GM13976 (cell line): Measurements from ENCODE around the gene SLC6A1.

Experiments
- DNase-seq: peaks from one replicate; pipeline ENCODE4 v3.0.0; 2012; ENCODE audit warnings: low spot score
- CTCF ChIP-seq: IDR thresholded peaks from 2 replicates; pipeline ENCODE4 v1.5.1; 2012; ENCODE audit warnings: borderline replicate concordance, mild to moderate bottlenecking; ENCODE audit not compliant: insufficient read depth; ENCODE audit errors: extremely low read depth, missing control alignments, control extremely low read depth
- in situ Hi-C: fragments of 300-500 bp; cut with MboI; formaldehyde crosslinking; loops from one replicate; pipeline ENCODE4 v1.12.0; 2022; ENCODE audit warnings: low sequenced_read_pairs, mixed read lengths, inconsistent platforms; ENCODE audit not compliant: unreplicated experiment

Gene SLC6A1

GRCh38 chr3:10997196-10997595 lies 4.6 kb downstream of the SLC6A1 start:
- in situ Hi-C loops = no loop called here
- TF ChIP-seq CTCF = no peak
- DNase-seq = no peak

GRCh38 chr3:10998542-10998941 lies 6.0 kb downstream of the SLC6A1 start:
- no peak for TF ChIP-seq CTCF
- DNase-seq = no peak
- in situ Hi-C loops = no loop called here

GRCh38 chr3:10999221-11000107 lies 6.9 kb downstream of the SLC6A1 start:
- no peak for TF ChIP-seq CTCF
- in situ Hi-C loops = no loop called here
- DNase-seq = no peak

GRCh38 chr3:11000528-11000927 lies 8.0 kb downstream of the SLC6A1 start:
- no peak for DNase-seq
- TF ChIP-seq CTCF = no peak
- in situ Hi-C loops = no loop called here

GRCh38 chr3:11001020-11001657 lies 8.6 kb downstream of the SLC6A1 start:
- TF ChIP-seq CTCF = no peak
- DNase-seq = no peak
- in situ Hi-C loops = no loop called here

- no peak for TF ChIP-seq CTCF
These were observed 9.1 kb downstream of the SLC6A1 start for GRCh38 chr3:11001658-11002021.

More at GRCh38 chr3:11001658-11002021, 9.1 kb downstream of the SLC6A1 start:
- in situ Hi-C loops = no loop called here
- DNase-seq = no peak
